Gastrocnemius medialis (tissue), 4 donors: ENCODE data around the gene DEFB129.

Experiments
- CTCF ChIP-seq, 5 experiments: fragments of 450-650 bp in 3 of 5; fragments of 200-600 bp in 2 of 5; sonication (generic) in 2 of 5; IDR thresholded peaks in 4 of 5; conservative IDR thresholded peaks in 1 of 5; 1 replicate in 4 of 5; 2 replicates in 1 of 5; pipeline ENCODE4 v1.5.1; 2016 to 2019; ENCODE audit warnings: antibody characterized with exemption in 5 of 5, mild to moderate bottlenecking in 3 of 5, moderate library complexity in 3 of 5
- POLR2A ChIP-seq, 2 donors: fragments of 450-650 bp; IDR thresholded peaks; one replicate each; pipeline ENCODE4 v1.6.1; 2017; ENCODE audit warnings: antibody characterized with exemption in 2 of 2, mild to moderate bottlenecking in 2 of 2, moderate library complexity in 2 of 2

DNA sequence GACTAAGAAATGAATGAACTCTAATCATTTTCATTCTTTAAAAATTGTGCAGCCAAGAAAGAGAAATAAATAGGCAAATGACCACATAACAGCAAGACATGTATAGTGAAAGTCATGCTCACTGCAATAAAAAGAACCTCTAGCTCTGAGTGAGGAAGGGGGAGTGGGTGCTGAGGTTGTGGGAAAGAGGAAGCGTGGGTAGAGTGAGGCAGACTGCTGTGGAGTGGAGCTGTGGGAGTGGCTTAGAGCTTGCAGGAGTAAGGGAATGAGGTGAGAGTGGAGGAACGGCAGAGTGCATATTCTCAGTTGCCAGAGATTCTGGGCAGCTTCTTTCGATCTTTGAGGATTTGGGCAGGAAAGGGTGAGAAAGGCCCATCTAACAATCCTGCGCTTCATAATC is 10.4 kb downstream of the DEFB129 start:
- TF ChIP-seq CTCF (IDR thresholded peaks at IDR 0.05 in 4 of 5, conservative IDR thresholded peaks at IDR 0.05 in 1 of 5) (no peak), POLR2A (IDR thresholded peaks at IDR 0.05) (no peak)
